NCI-H2081 (cell line): ENCODE data around the gene C11orf68.

ENCODE experiments used
- DNase-seq, 2 experiments: peaks; one replicate each; lab custom pipeline; 2025; lab: John Stamatoyannopoulos, UW

C11orf68 gene

DNA sequence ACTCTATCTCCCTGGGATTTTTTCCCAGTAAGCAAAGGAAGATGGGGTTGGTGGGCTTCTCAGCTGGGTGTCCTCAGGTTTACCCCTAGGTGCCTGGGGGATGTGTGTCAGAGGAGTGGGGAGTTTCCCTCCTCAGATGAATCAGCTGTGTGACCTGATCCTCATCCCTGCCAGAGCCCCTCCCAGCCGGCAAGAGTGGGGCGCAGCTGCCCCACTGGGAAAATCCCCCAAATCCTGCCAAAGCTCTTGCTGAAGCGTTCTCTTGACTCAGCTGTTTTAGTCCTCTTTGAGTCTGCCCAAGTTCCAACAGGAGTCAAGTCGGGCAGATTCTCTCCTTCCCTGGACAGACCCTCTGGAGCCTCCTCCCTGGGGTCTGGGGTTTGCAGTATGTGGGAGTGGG lies 6.0 kb downstream of the C11orf68 start:
- DNase-seq, result no peak

DNA sequence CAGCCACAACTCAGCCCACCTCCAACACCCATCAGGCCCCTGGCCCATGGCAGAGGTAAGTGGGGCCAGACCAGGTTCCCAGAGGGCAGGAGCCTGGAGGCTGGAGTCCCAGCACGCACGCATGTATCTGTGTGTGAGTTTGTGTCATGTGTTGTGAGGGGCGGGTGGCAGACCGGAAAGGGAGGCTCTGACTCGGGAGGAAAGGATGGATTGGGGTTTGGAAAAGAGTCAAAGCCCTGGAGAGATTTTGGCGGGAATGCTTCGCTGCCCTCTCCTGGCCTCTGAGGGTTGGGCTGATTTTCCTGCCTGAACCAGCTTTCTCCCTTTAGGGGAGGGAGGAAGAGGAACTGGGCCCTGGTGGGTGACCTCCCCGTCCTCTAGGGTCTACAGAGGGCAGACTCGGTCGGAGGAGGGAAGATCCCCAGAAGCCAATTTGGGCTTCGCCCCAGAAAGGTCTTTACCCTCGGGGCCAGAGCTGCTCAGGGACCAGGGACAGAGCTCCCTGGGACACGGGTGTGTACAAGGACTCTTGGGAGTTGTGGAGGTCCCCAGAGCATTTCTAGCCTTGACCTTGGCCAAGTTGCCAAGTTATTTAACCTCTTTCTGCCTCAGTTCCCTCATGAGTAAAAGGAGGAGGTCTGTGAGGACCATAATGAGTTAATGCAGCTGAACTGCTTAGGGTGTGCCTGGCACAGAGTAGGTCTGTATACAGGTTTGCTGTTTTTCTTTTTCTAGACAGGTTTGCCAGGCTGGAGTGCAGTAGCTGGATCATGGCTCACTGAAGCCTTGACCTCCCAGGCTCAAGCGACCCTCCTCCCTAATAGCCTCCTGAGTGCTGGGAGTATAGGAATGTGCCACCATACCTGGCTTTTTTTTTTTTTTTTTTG lies 6.9 kb downstream of the C11orf68 start:
- DNase-seq, result peak; percentile 46 to 61

DNA sequence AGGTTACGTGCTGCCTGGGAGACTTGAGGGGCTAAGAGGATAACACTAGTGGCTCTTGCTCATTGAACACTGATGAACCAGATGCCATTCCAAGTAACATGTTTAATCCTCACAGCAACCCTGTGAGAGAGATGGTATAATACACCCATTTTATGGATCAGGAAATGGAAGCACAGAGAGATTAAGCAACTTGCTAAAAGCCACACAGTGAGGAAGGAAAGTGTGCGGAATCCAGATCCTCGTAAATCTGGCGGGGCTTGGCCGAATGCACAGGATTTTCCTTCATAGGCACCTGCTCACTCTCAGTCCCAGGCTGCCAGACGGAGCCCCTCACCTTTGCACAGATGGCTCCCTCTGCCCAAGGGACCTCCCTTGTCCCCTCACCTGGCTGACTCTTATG lies 11.0 kb downstream of the C11orf68 start:
- DNase-seq, result no peak

DNA sequence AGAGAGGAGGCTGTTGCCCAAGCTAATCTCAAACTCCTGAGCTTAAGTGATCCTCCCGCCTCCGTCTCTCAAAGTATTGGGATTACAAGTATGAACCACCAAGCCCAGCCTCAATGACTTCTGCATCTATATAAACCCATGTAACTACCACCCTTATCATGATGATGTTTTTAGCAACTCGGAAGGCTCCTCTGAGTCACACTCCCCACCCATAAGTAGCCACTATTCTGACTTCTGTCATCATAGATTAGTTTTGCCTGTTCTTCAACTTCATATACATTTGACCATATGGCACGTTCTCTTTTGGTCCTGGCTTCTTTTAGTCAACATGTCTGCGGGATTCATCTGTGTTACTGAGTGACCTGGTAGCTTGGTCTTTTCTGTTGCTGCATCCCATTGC lies 12.3 kb downstream of the C11orf68 start:
- no peak for DNase-seq

DNA sequence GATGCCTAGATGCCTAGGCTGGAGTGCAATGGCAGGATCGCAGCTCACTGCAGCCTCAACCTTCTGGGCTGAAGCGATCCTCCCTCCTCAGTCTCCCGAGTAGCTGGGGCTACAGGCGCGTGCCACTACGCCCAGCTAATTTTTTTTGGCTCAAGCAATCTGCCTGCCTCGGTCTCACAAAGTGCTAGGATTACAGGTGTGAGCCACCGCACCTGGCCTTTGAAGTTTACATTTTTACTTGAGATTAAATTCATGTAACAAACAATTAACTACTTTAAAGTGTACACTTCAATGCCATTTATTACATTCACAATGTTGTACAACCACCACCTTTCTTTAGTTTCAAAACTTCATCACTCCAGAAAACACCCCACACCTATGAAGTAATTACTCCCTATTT lies 15.1 kb downstream of the C11orf68 start:
- DNase-seq, result no peak

DNA sequence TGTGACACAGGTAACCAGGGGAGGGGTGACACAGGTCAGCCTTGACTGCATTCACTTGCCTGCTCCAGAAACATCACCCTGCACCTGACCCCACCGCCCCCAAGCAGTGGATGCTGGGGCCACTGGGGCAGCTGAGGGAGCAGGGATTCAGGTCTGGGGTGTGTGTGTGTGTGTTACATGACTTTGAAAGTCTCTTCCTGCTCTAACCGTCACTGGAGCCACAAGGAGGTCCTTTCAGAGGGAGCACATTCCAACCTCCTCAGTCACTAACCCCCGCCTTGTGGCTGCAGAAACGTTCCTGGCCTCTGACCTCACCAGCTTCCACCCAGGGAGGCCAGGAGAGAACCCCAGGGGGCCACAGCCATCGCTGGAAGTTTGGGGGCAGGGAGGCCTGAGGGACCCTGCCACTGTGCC lies 15.8 kb downstream of the C11orf68 start:
- DNase-seq, result no peak

DNA sequence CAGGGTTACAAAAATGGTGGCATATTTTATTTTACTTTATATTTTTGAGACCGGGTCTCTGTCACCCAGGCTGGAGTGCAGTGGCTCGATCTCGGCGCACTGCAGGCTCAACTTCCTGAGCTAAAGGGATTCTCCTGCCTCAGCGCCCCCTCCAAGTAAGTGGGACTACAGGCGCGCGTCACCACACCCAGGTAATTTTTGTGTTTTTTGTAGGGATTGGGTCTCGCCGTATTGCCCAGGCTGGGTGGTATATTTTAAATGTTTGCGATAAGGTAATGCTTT lies 18.0 kb downstream of the C11orf68 start:
- DNase-seq, result no peak

DNA sequence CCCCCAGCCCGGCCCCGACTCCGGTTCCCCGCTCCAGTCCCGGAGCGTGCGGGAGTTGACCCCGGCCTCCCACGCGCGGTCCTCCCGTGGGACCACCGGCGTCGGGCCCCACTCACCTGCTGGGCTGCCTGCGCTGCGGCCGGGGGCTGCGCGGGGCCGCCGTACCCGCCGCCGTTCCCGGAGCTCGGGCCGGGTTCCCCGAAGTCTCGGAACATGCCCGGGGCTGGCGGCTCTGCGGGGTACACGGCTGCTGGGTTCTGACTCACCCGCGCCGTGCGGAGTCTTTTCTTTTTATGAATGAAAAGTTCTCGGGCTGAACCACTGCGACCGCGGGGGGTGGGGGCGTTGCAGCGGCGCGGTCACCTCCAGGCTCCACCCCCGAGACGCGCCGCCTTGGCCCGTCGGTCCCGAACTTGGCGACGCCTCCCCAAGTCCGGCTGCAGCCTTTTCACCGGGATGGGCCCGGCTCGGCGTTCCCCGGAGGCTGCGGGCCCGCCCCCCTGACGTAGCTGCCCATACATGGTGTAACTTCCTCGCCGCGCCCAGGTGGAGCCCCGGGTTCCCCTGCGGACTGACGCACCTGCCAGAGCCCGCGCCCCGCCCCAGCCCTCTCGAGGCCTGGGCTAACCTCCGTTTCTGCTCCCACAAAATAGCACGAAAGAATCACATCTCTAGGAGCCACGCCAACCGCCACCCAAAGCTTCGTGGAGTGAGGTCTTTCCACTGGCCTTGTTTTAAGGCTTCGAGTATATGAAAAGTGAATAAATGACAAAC lies 18.6 kb downstream of the C11orf68 start, which contains the start of gene FOSL1:
FOSL1 (minus strand) TSS at position 264 of the 774 bp plus-strand sequence; CDS start at position 215, 49 bp downstream.
- DNase-seq, result peak; percentile 34 to 69

DNA sequence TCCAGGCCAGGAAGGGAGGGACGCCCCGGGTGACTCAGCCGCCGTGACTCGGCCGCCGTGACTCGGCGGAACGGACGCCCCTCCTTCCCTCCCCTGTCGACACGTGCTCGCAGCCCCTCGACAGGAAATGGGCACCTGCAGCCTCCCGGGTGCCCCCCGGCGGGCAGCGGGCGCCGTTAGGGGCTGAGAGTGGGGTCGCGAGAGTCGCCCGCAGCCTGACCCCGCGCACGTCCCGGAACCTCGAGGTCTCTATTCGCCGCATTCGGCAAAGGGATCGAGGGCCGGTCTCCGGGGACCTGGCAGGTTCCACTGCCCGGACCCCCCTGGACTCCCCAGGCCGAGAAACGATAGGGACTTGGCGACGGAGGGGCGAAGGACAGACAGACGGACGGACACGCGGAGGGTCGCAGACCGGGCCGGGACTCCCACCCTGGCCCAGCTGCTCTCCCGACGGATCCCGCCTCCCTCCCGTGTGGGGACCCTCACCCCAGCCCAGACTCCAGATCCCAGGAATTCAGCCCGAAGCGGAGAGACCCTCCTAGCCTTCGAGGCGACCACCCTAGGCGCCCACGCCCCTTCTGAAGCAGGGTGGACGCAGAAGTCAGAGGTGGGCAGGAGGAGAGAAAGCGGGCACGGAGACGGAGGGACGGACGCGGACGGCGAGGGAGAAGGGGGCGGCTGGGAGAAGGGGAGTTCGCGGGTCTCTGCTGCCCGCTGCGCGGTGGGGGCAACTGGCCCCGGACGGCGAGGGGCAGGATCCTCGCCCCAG lies 19.3 kb downstream of the C11orf68 start:
- DNase-seq, result no peak

DNA sequence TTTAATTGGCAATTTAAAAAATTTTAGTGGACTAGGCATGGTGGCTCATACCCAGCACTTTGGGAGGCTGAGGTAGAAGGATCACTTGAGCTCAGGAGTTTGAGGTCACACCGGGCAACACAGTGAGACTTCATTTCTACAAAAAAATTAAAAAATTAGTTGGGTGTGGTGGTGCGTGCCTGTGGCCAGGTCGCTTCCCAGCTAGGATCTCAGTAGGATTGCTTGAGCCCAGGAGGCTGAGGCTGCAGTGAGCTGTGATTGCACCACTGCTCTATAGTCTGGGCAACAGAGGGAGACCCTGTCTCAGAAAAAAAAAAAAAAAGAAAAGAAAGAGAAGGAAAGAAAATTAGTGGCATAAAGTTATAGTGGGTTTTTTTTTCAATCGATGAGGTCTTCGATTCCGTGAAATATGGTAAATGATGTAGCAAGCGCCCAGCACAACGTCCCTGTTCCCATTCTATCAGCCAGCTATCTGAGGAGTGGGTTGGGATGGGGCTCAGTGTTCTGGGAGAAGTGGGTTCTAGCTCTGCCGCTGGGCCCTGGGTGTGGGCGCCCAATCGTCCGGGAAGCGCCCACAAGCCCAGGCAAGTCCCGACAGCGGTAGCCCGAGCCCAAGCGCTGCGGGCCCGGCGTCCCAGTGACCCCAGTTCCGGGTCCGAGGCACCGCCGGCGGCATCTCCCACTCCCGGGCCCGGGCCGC lies 20.1 kb downstream of the C11orf68 start:
- no peak for DNase-seq

DNA sequence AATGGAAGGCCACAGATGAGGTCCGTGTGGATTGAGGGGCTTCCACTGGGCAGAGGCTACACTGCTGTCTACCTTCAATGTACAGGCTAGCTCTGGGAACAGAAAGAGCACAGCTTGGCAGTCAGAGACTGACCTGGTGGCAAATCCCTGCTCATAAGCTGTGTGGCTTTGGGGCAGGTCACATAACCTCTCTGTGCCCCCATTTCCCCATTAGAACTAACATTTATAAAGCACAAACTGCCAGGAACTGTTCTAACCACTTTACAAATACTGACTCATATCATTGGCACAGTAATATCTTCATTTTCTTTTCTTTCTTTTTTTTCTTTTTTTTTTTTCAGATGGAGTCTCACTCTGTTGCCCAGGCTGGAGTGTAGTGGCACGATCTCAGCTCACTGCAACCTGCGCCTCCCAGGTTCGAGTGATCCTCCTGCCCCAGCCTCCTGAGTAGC lies 21.8 kb downstream of the C11orf68 start:
- no peak for DNase-seq

DNA sequence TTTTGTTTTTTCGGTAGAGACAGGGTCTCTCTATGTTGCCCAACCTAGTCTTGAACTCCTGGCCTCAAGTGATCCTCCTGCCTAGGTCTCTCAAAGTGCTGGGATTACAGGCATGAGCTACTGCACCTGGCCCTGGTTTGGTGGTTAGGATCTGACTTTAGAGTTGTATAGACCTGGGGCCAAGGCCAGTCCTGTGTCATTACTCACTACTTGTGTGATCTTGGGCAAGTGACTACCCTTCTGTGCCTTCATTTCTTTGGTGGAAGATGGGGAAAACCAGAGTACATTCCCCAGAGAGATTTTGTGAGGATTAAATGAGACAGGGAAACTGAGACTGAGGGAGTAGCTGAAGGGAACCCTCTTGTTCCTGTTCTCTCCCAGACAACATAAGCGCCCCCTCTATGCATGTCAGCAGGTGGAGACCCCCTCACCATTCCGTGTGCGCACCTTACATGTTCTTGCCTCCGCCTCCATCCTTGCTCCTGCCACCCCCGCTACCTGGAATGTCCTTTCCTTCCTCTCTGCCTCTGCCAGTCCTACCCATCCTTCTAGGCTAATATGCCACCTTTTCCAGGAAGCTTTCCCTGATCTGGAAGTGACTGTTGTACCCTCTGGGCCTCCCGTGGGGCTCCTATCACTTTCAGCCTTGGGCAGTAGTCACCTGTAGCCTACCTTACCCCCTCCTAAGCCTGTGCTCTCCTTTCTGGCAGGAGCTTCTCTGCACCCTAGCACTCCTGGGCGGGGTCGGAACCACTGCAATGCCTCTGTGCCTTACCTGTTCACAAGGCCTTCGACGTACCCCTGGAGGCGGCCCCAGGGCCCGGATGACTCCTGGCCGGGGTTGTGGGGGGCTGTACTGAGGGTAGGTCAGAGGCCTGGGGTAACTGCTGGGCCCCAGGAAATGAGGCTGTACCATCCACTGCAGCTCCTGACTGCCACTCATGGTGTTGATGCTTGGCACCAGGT lies 22.5 kb downstream of the C11orf68 start:
- no peak for DNase-seq

DNA sequence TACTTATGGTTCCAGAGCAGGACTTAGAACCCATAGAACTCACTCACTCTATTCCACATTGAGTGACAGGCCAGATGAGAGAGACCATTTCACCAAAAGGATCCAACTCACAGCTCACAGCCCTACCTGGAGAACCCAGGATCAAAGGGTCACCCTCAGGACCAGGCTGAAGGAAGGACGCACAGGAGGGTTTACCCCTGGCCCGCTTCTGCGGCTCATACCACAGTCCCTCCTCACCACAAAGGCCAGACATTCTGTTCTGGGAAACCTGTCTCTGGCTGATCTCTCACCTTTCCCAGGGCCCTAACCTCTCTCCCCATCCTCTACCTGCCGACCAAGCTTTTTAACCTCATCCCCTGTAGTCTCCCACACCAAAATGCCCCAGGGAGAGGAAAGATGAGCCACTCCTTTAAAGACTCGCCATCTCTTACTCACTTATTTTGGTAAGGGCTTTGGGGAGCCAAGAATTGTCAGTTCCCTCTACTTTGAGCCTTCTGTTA lies 23.3 kb downstream of the C11orf68 start:
- DNase-seq, result no peak

DNA sequence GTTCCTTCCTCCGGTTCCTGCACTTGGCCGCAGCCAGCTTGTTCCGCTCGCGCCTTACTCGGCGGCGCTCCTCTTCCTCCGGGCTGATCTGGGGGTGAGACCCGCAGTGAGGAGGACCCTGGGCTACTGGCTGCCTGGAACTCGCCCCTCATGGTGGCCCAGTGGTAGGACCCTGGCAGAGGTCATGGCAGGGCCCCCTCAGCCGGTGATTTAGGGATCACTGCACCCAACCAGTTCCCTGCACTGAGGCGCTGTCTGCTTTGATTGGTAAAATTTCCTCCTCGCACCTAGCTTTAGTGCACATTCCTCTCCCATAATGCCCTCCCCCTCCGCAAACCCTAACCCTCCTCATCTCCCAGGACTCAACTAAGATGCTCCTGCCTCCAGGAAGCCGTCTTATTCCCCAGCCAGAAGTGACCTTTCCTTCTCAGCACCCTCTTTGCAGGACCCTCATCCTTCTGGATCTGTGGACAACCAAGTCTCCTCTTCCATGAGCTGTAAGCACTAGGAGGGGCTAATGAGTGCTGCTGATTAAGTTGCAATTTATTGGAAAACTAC lies 24.7 kb downstream of the C11orf68 start:
- no peak for DNase-seq

DNA sequence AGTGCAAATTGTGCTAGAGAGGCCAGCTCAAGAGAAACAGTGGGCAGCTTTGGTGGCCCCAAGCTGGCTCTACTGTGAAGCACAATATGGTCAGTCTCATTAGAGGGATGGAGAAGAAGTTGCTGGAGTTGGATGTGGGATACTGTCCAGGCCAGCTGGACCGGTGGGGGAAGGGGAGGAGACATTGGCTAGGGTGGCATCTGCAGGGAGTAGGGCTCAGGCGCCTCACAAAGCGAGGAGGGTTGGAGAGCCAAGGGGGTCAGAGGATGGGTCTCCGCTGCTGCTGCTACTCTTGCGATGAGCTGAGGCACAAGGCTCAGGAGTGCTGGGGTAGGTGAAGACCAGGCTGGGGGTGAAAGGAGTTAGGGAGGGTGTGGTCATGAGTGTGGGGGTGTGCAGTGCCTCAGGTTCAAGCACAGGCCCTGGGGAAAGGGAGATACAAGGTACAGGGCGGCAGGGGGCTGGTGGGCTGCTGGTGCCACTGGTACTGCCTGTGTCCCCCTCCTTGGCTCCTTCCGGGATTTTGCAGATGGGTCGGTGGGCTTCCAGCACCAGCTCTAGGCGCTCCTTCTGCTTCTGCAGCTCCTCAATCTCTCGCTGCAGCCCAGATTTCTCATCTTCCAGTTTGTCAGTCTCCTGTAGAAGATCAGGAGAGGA lies 26.1 kb downstream of the C11orf68 start:
- DNase-seq, result no peak

DNA sequence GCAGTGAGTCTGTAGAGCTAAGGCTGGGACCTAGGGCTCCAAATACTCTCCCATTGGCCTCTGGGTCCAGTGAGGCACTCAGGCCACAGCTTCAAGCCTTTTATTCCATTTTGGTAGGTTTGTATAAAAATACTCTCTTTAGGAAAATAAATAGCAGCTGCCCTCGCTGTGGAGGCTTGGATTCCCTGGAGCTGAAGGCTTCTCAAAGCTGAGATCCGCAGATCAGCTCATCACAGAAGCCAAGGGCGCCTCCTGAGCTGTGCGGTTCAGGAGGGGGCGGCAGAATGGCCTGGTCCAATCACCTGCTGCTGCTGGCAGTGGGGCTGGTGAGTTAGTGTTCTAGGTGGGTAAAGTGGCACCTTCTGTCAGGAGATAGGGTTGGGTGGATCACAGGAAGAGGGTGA lies 26.7 kb downstream of the C11orf68 start:
- peak in 1 of 2 experiments; percentile 16 for DNase-seq

DNA sequence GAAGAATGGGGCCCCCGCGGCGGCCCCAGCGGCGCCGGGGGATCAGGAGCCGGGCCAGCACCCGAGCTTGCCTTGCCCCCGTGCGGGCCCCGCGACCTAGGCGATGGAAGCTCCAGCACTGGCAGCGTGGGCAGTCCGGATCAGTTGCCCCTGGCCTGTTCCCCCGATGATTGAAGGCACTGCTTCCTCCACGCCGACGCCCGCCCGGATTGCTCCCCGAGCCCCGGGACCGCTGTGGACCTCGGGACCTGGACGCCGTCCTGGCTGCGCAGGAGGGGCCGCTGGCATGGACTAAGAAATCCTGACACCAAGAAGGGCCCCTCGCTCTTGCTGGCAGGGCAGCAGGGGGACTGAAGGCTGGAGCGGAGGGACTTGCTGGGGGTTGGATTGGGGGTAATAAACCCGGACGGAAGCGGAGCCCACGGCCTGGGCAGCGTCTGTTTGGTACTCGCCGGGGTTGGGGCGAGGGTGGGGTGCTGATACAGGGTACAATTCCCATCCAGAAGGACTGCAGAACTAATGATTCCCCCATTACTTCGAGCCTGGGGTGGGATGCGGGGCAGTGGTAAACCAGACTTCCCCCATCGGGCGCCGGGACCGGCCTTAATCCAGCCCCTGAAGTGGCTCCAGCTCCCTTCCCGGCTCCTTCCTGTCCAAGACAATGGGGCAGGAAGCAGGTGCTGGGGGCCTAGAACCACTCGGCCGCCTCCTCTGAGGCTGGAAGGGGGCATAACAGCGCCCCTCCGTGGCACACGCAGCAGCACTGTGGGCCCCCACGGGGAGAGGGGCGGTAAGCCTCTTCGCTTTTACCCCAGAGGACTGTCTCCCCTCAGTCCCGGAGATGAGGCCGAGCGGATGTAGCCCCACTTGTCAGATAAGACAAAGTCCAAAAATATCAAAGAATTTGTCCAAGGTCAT lies 27.4 kb downstream of the C11orf68 start:
- DNase-seq, result peak; percentile 64 to 75
